ENCODE results near the gene SH3TC2. TPM values are rescaled to one million over a fixed set of nuclear protein-coding genes. Genes with fewer than 3 reads are reported as not detected.

SH3TC2 gene
- polyA plus RNA-seq, 1 donor, result 0.72 TPM

DNA sequence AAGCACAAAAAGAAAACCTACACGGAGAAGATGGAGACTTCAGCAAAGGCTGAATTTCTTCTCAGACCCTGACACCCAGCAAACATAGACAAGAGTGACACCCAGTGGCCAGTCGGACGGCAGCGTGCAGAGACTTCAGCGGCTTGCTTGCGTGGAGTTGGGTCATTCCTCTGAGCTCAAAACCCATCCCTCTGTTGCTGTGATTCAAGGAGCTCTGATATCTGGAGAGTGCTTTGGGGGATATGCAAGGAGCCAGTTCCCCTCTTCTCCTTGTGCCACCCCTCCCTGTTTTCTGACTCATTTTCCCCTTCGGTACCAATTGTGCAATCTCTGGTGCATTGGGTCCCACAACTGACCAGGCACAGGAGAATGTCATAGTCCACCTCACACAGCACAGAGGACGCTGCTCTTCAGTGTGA is 27.5 kb downstream of the SH3TC2 start:
- no peaks in the 10 kb centered on the region for H3K36me3 ChIP-seq (ENCODE audit: control insufficient read depth, insufficient read depth, low read length)
- no peaks in the 10 kb centered on the region for H3K9me3 ChIP-seq (ENCODE audit: control insufficient read depth, low read depth, low read length)
- WGBS (ENCODE audit: insufficient coverage, low lambda C conversion rate), result no CpG with 5 or more reads among the region's 8 CpGs
- peaks cover 3% of the 10 kb centered on the region for H3K27me3 ChIP-seq (ENCODE audit: control insufficient read depth, insufficient read depth, low read length)
- no peak overlapping the region for H3K4me3 ChIP-seq (ENCODE audit: low read length)
- DNase-seq, result peak; percentile 41 to 48
- H3K27ac ChIP-seq (ENCODE audit: low read length), result no peak overlapping the region
- no peaks in the 10 kb centered on the region for H3K4me1 ChIP-seq (ENCODE audit: control insufficient read depth, insufficient read depth, low read length)

DNA sequence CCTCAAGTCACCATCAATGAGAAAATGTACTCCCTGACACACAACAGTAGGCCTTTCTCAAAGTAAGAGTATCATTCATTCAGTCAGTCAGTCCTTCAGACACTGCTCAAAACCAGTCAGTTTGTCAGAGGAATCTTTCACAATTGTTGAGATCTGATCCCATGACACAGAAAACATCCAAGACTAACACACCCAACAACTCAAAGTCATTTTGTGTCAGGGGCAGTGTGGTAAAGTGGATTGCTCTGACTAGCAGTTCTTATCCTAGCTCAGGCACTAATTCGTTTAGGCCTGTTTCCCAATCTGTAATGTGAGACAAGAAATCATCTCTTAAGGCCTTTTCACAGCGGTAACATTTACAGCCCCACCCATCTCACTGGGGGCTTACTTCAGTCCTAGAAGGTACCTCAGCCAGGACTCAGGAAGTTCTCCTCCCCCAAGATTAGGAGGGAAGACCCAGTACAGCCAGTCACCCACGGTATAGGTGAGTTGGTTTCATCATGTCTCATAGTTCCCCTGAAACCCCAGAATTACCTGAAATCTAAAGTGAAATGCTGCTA is 31.9 kb downstream of the SH3TC2 start:
- Histone ChIP-seq H3K36me3 (ENCODE audit: control insufficient read depth, insufficient read depth, low read length) (no peaks in the 10 kb centered on the region), H3K9me3 (ENCODE audit: control insufficient read depth, low read depth, low read length) (no peaks in the 10 kb centered on the region), H3K4me1 (ENCODE audit: control insufficient read depth, insufficient read depth, low read length) (no peaks in the 10 kb centered on the region), H3K4me3 (ENCODE audit: low read length) (no peak overlapping the region), H3K27ac (ENCODE audit: low read length) (no peak overlapping the region), H3K27me3 (ENCODE audit: control insufficient read depth, insufficient read depth, low read length) (peaks cover under 1% of the 10 kb centered on the region)
- no peak for DNase-seq
- WGBS (ENCODE audit: insufficient coverage, low lambda C conversion rate), result no CpG with 5 or more reads among the region's 3 CpGs

DNA sequence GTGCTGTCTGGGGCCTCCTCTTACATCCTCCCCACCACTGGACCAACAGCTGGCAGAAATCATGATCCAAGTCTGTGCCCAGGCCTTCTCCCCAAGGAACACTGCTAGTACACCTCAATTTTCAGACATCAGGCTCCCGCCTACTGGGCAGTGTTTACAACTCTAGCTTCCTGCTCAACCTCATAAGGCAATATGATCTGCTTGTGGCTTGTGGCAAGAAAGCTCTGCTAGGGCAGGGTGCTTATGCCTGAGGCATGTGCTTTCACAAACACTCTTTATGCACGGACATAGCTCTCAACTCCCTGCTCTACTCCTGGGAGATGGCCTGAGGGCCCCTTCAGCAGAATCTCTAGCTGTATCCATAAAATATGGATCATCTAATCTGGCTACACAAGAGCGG is 32.5 kb downstream of the SH3TC2 start:
- no CpG with 5 or more reads among the region's 3 CpGs for WGBS (ENCODE audit: insufficient coverage, low lambda C conversion rate)
- H3K4me1 ChIP-seq (ENCODE audit: control insufficient read depth, insufficient read depth, low read length), result no peaks in the 10 kb centered on the region
- no peak overlapping the region for H3K4me3 ChIP-seq (ENCODE audit: low read length)
- DNase-seq, result no peak
- H3K9me3 ChIP-seq (ENCODE audit: control insufficient read depth, low read depth, low read length), result no peaks in the 10 kb centered on the region
- H3K27me3 ChIP-seq (ENCODE audit: control insufficient read depth, insufficient read depth, low read length), result no peaks in the 10 kb centered on the region
- H3K36me3 ChIP-seq (ENCODE audit: control insufficient read depth, insufficient read depth, low read length), result no peaks in the 10 kb centered on the region
- no peak overlapping the region for H3K27ac ChIP-seq (ENCODE audit: low read length)

DNA sequence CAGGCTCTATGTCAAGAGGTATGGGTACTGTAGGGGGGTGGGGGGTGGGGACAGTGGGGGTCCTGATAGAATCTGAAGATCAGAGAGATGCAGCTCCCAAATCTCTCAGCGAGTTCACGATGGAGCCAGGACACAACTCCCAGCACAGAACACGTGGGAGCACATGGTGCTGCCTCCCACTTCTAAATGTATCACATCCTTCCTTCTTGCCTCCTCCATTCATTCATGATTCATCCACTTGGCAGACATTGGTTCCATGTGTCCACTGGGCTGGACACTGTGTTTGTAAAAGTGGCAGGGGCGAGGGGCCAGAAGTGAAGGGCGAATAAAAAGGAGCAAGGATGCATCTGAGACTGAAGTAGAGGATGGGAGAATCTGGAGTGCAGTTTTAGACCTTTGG is 33.9 kb downstream of the SH3TC2 start:
- DNase-seq, result no peak
- Histone ChIP-seq H3K4me3 (ENCODE audit: low read length) (no peak overlapping the region), H3K4me1 (ENCODE audit: control insufficient read depth, insufficient read depth, low read length) (no peaks in the 10 kb centered on the region), H3K27ac (ENCODE audit: low read length) (no peak overlapping the region), H3K27me3 (ENCODE audit: control insufficient read depth, insufficient read depth, low read length) (no peaks in the 10 kb centered on the region), H3K36me3 (ENCODE audit: control insufficient read depth, insufficient read depth, low read length) (no peaks in the 10 kb centered on the region), H3K9me3 (ENCODE audit: control insufficient read depth, low read depth, low read length) (no peaks in the 10 kb centered on the region)
- WGBS (ENCODE audit: insufficient coverage, low lambda C conversion rate), result no CpG with 5 or more reads among the region's 5 CpGs

DNA sequence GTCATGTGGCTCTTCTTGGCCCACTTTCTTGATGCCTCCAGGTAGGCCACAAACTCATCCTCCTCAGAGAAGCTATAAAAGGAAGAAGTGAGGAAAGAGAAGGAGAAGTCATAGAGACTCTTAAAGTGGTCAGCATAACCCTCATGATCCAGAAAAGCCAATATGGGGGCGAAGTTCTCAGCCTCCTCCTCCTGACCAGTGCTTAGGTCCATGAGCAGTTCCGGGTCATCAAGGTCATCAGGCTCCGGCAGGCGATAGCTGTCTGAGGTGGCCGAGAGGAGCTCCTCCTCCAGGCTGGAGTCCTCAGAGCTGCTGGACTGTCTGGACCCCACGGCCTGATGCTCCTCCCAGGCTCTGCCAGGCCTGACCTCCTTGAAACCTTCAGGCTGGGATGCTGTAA is 34.7 kb downstream of the SH3TC2 start:
- no peaks in the 10 kb centered on the region for H3K4me1 ChIP-seq (ENCODE audit: control insufficient read depth, insufficient read depth, low read length)
- H3K36me3 ChIP-seq (ENCODE audit: control insufficient read depth, insufficient read depth, low read length), result no peaks in the 10 kb centered on the region
- H3K27me3 ChIP-seq (ENCODE audit: control insufficient read depth, insufficient read depth, low read length), result no peaks in the 10 kb centered on the region
- WGBS (ENCODE audit: insufficient coverage, low lambda C conversion rate), result no CpG with 5 or more reads among the region's 6 CpGs
- no peak overlapping the region for H3K27ac ChIP-seq (ENCODE audit: low read length)
- no peaks in the 10 kb centered on the region for H3K9me3 ChIP-seq (ENCODE audit: control insufficient read depth, low read depth, low read length)
- no peak for DNase-seq
- no peak overlapping the region for H3K4me3 ChIP-seq (ENCODE audit: low read length)

DNA sequence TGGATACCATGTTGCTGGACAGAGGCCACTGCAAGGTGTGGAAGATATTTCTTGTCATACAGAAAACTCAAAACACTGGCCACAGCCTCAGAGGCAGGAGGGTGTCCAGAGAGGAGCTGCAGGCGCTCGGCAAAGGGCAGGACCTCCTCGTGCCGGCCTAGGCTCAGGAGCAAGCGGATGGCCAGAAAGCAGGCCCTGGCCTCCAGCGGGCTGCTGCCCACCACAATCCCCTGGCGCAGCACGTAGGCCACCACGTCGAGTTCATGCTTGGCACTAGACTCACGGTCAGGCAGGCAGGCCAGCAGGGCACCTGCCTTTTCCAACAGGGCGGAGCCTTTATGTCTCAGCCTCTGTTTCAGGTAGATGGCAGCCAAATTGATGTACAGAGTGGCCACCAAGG is 35.2 kb downstream of the SH3TC2 start:
- no CpG with 5 or more reads among the region's 12 CpGs for WGBS (ENCODE audit: insufficient coverage, low lambda C conversion rate)
- DNase-seq, result no peak

DNA sequence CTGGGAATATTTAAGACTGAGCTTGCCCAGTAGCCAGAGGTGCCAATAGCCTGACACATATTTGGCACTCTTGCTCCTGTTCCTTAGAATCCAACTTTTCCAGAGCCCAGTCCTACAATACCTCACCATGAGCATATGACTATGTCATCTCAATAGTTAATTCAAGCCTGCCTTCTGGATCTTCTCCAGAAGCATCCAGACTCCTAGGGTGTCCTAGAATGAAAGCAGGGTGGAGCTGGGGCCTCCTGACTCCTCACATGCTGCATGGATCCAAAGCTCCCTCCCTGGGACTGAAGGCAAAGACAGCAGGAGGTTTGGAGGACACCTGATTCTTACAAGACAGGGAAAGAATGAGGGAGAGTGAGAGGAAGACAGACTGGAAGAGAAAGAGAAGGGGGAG is 37.9 kb downstream of the SH3TC2 start:
- no peaks in the 10 kb centered on the region for H3K27me3 ChIP-seq (ENCODE audit: control insufficient read depth, insufficient read depth, low read length)
- no peaks in the 10 kb centered on the region for H3K9me3 ChIP-seq (ENCODE audit: control insufficient read depth, low read depth, low read length)
- H3K27ac ChIP-seq (ENCODE audit: low read length), result no peak overlapping the region
- H3K4me3 ChIP-seq (ENCODE audit: low read length), result no peak overlapping the region
- DNase-seq, result no peak
- H3K4me1 ChIP-seq (ENCODE audit: control insufficient read depth, insufficient read depth, low read length), result no peaks in the 10 kb centered on the region
- H3K36me3 ChIP-seq (ENCODE audit: control insufficient read depth, insufficient read depth, low read length), result no peaks in the 10 kb centered on the region

More for the DNA sequence above, 35.2 kb downstream of the SH3TC2 start:
- Histone ChIP-seq H3K9me3 (ENCODE audit: control insufficient read depth, low read depth, low read length) (no peaks in the 10 kb centered on the region), H3K4me3 (ENCODE audit: low read length) (no peak overlapping the region), H3K4me1 (ENCODE audit: control insufficient read depth, insufficient read depth, low read length) (no peaks in the 10 kb centered on the region), H3K27me3 (ENCODE audit: control insufficient read depth, insufficient read depth, low read length) (no peaks in the 10 kb centered on the region), H3K36me3 (ENCODE audit: control insufficient read depth, insufficient read depth, low read length) (no peaks in the 10 kb centered on the region), H3K27ac (ENCODE audit: low read length) (no peak overlapping the region)

DNA sequence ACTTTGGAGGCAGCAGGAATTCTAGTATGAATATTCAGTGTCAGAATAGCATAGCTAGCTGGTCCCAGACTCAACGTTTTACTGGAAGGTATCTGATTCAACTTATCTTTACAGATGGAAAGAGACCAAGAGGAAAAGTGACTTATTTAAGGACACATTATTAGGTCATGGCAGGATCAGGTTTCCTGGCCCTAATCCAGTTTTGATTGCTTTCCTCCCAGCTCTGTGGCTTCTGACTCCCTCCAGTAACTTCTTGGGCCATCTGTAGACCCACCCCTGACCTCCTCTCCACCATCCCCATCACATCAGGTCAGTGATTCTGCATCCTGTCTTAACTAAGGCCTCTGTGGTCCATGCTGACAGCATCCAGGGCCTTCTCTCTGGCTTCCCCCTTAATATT is 38.4 kb downstream of the SH3TC2 start:
- no peak overlapping the region for H3K4me3 ChIP-seq (ENCODE audit: low read length)
- H3K27ac ChIP-seq (ENCODE audit: low read length), result no peak overlapping the region
- H3K4me1 ChIP-seq (ENCODE audit: control insufficient read depth, insufficient read depth, low read length), result no peaks in the 10 kb centered on the region
- no peaks in the 10 kb centered on the region for H3K27me3 ChIP-seq (ENCODE audit: control insufficient read depth, insufficient read depth, low read length)
- DNase-seq, result no peak
- H3K9me3 ChIP-seq (ENCODE audit: control insufficient read depth, low read depth, low read length), result no peaks in the 10 kb centered on the region
- whole genome bisulfite sequencing (ENCODE audit: insufficient coverage, low lambda C conversion rate), result 100% methylated on average over 1 of the region's 1 CpG
- H3K36me3 ChIP-seq (ENCODE audit: control insufficient read depth, insufficient read depth, low read length), result no peaks in the 10 kb centered on the region

DNA sequence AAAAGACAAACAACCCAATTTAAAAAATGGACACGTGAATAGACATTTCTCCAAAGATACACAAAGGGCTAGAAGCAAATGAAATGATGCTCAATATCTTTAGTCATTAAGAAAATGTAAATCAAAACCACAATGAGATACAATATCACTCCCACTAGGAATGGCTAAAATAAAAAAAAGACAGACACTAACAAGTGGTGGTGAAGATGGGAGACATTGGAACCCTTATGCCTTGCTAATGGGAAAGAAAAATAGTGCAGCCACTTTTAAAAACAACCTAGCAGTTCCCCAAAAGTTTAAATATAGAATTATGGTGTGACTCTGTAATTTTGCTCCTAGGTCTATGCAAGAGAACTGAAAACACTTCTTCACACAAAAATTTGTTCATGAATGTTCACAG is 40.7 kb downstream of the SH3TC2 start:
- WGBS (ENCODE audit: insufficient coverage, low lambda C conversion rate), result 100% methylated on average over 1 of the region's 1 CpG
- H3K4me1 ChIP-seq (ENCODE audit: control insufficient read depth, insufficient read depth, low read length), result no peaks in the 10 kb centered on the region
- H3K36me3 ChIP-seq (ENCODE audit: control insufficient read depth, insufficient read depth, low read length), result no peaks in the 10 kb centered on the region
- H3K4me3 ChIP-seq (ENCODE audit: low read length), result no peak overlapping the region
- no peak overlapping the region for H3K27ac ChIP-seq (ENCODE audit: low read length)
- no peaks in the 10 kb centered on the region for H3K9me3 ChIP-seq (ENCODE audit: control insufficient read depth, low read depth, low read length)
- H3K27me3 ChIP-seq (ENCODE audit: control insufficient read depth, insufficient read depth, low read length), result no peaks in the 10 kb centered on the region
- no peak for DNase-seq

DNA sequence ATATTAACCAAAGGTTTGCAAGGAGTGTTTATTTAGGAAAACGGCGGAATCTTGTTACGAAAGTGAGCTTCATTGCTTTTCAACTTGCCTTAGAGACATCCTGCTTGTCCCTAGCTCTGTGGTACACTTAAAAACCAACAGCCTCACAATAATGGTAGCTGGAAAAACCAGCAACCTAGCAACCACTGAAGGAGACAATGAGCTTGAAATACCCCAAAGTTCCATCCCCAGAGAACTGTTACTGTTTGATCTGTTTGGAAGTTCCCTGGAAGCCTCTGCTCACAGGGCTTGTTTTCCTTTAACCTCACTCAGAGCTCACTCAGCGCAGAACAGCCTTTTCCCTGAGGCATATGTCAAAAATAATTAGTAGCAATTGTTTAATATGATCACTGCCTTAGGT is 43.2 kb downstream of the SH3TC2 start:
- no peaks in the 10 kb centered on the region for H3K4me1 ChIP-seq (ENCODE audit: control insufficient read depth, insufficient read depth, low read length)
- no peak for DNase-seq
- no CpG with 5 or more reads among the region's 4 CpGs for WGBS (ENCODE audit: insufficient coverage, low lambda C conversion rate)
- no peak overlapping the region for H3K4me3 ChIP-seq (ENCODE audit: low read length)
- H3K36me3 ChIP-seq (ENCODE audit: control insufficient read depth, insufficient read depth, low read length), result no peaks in the 10 kb centered on the region
- H3K27me3 ChIP-seq (ENCODE audit: control insufficient read depth, insufficient read depth, low read length), result no peaks in the 10 kb centered on the region
- H3K27ac ChIP-seq (ENCODE audit: low read length), result no peak overlapping the region
- no peaks in the 10 kb centered on the region for H3K9me3 ChIP-seq (ENCODE audit: control insufficient read depth, low read depth, low read length)

DNA sequence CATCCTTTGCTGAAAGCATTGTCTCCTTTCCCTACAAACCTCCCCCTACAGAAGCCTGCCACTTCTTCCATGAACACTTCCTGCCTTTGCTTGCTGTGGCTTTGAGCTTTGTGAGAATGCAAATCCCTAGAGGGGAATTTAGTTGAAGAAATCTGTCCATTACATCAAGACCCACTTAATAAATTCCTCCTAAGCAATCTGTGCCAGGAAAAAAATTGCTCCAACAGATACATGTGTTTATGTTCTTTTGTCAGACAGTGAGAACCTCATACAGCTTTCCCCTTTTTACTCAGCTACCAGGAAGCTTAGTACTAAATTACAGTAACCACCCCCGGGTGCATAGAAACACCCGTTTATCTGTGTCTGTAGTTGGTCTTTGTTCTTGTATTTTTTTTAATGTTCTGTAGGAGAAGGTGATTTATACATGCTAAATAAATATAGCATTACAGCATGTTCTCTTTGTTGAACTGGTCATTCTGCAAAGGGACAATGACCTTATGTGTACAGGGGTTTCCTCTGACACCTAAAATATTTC is 43.9 kb downstream of the SH3TC2 start:
- Histone ChIP-seq H3K27me3 (ENCODE audit: control insufficient read depth, insufficient read depth, low read length) (no peaks in the 10 kb centered on the region), H3K27ac (ENCODE audit: low read length) (no peak overlapping the region), H3K4me1 (ENCODE audit: control insufficient read depth, insufficient read depth, low read length) (no peaks in the 10 kb centered on the region), H3K36me3 (ENCODE audit: control insufficient read depth, insufficient read depth, low read length) (no peaks in the 10 kb centered on the region), H3K9me3 (ENCODE audit: control insufficient read depth, low read depth, low read length) (no peaks in the 10 kb centered on the region), H3K4me3 (ENCODE audit: low read length) (no peak overlapping the region)
- WGBS (ENCODE audit: insufficient coverage, low lambda C conversion rate), result no CpG with 5 or more reads among the region's 2 CpGs
- no peak for DNase-seq

Data from large intestine (tissue), 3 donors.